Hippocampal formation (tissue), 2 donors: ENCODE results near the gene PTPN14.

Experiments used
- DNase-seq, 2 donors: peaks; one replicate each; lab custom pipeline; 2025; lab: John Stamatoyannopoulos, UW

The PTPN14 gene

GRCh38 chr1:214568328-214568727, 16.9 kb upstream of the PTPN14 start:
- no peak for DNase-seq

- DNase-seq, result no peak
Observed at GRCh38 chr1:214567481-214567980, 16.1 kb upstream of the PTPN14 start.

GRCh38 chr1:214566158-214567104, 15.0 kb upstream of the PTPN14 start:
- no peak for DNase-seq

- DNase-seq, result no peak
Observed at GRCh38 chr1:214565310-214565709, 13.9 kb upstream of the PTPN14 start.

GRCh38 chr1:214563881-214564280, 12.5 kb upstream of the PTPN14 start:
- DNase-seq, result no peak

- DNase-seq, result no peak
Observed at GRCh38 chr1:214557952-214558735, 6.7 kb upstream of the PTPN14 start.

GRCh38 chr1:214553142-214553710, 1.8 kb upstream of the PTPN14 start:
- DNase-seq, result no peak

GRCh38 chr1:214552174-214552608, 789 bp upstream of the PTPN14 start:
- peak in 1 of 2 donors; percentile 5 for DNase-seq

GRCh38 chr1:214550857-214551435, 456 bp downstream of the PTPN14 start:
- DNase-seq, result no peak

- DNase-seq, result no peak
Observed at GRCh38 chr1:214550013-214550856, 1.2 kb downstream of the PTPN14 start.

GRCh38 chr1:214549604-214550003, 1.8 kb downstream of the PTPN14 start:
- DNase-seq, result no peak

- DNase-seq, result peak in 1 of 2 donors; percentile 27
Observed at GRCh38 chr1:214548988-214549387, 2.4 kb downstream of the PTPN14 start.

GRCh38 chr1:214548271-214548670, 3.1 kb downstream of the PTPN14 start:
- no peak for DNase-seq

GRCh38 chr1:214547747-214548146, 3.7 kb downstream of the PTPN14 start:
- DNase-seq, result no peak

GRCh38 chr1:214546886-214547641, 4.3 kb downstream of the PTPN14 start:
- no peak for DNase-seq

- DNase-seq, result no peak
Observed at GRCh38 chr1:214546084-214546483, 5.3 kb downstream of the PTPN14 start.

GRCh38 chr1:214545293-214545692, 6.1 kb downstream of the PTPN14 start:
- no peak for DNase-seq

- no peak for DNase-seq
Observed at GRCh38 chr1:214544791-214545190, 6.6 kb downstream of the PTPN14 start.

- DNase-seq, result no peak
Observed at GRCh38 chr1:214542275-214543199, 8.9 kb downstream of the PTPN14 start.
